ENCODE measurements around the gene CTSC.
A peak's percentile ranks its signal among the peaks of the same experiment; 100 is the strongest.

GRCh38 chr11:88354912-88355311, 17.4 kb upstream of the CTSC start:
- TF ChIP-seq, protein P1, sequence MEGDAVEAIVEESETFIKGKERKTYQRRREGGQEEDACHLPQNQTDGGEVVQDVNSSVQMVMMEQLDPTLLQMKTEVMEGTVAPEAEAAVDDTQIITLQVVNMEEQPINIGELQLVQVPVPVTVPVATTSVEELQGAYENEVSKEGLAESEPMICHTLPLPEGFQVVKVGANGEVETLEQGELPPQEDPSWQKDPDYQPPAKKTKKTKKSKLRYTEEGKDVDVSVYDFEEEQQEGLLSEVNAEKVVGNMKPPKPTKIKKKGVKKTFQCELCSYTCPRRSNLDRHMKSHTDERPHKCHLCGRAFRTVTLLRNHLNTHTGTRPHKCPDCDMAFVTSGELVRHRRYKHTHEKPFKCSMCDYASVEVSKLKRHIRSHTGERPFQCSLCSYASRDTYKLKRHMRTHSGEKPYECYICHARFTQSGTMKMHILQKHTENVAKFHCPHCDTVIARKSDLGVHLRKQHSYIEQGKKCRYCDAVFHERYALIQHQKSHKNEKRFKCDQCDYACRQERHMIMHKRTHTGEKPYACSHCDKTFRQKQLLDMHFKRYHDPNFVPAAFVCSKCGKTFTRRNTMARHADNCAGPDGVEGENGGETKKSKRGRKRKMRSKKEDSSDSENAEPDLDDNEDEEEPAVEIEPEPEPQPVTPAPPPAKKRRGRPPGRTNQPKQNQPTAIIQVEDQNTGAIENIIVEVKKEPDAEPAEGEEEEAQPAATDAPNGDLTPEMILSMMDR (IDR thresholded peaks at IDR 0.05 in 8 of 11, conservative IDR thresholded peaks at IDR 0.05 in 3 of 11): no peak
- peak in 1 of 3 donors; percentile 14 for TF ChIP-seq POLR2A (IDR thresholded peaks at IDR 0.05)

All from spleen (tissue), 7 donors.